Bronchial epithelial cell (primary cell): Measurements from ENCODE around the gene RPL13. TPM values are rescaled to one million over a fixed set of nuclear protein-coding genes. Genes with fewer than 3 reads are reported as not detected.
A peak's percentile ranks its signal among the peaks of the same experiment; 100 is the strongest.

Source experiments
- DNase-seq: peaks from one replicate; pipeline ENCODE4 v3.0.0-alpha.2; 2010; ENCODE audit warnings: low read depth
- FAIRE-seq: peaks from 2 replicates; lab custom pipeline; 2011; peaks lifted over from hg19 to GRCh38; lab: Jason Lieb, UNC
- H3K27me3 ChIP-seq: 2 replicates; pipeline ENCODE4 v1.5.1; 2011; ENCODE audit warnings: low read length; ENCODE audit not compliant: control insufficient read depth, insufficient read depth
- H3K36me3 ChIP-seq: 2 replicates; pipeline ENCODE4 v1.5.1; 2011; ENCODE audit warnings: low read length; ENCODE audit not compliant: control insufficient read depth, insufficient read depth
- H3K4me3 ChIP-seq: 2 replicates; pipeline ENCODE4 v1.5.1; 2011; ENCODE audit warnings: mild to moderate bottlenecking, low read depth, low read length, control low read depth
- total RNA-seq: library from RNA; depleted of rRNA; stranded (reverse); fragments of >200 nt; gene quantifications from 2 replicates; pipeline ENCODE4 v1.2.1, GENCODE V29; 2014
- TF ChIP-seq, protein P1 (sequence below): IDR thresholded peaks from 2 replicates; pipeline ENCODE4 v1.5.1; 2011; ENCODE audit warnings: mild to moderate bottlenecking, moderate library complexity, low read length, control low read depth, inconsistent platforms; ENCODE audit not compliant: insufficient read depth, severe bottlenecking

The RPL13 gene
- total RNA-seq, 1 donor from 2014 or later, result 4,913 TPM

- no peaks in the 10 kb centered on the region for H3K27me3 ChIP-seq
- FAIRE-seq, result peak; percentile 18
- TF ChIP-seq, protein P1, sequence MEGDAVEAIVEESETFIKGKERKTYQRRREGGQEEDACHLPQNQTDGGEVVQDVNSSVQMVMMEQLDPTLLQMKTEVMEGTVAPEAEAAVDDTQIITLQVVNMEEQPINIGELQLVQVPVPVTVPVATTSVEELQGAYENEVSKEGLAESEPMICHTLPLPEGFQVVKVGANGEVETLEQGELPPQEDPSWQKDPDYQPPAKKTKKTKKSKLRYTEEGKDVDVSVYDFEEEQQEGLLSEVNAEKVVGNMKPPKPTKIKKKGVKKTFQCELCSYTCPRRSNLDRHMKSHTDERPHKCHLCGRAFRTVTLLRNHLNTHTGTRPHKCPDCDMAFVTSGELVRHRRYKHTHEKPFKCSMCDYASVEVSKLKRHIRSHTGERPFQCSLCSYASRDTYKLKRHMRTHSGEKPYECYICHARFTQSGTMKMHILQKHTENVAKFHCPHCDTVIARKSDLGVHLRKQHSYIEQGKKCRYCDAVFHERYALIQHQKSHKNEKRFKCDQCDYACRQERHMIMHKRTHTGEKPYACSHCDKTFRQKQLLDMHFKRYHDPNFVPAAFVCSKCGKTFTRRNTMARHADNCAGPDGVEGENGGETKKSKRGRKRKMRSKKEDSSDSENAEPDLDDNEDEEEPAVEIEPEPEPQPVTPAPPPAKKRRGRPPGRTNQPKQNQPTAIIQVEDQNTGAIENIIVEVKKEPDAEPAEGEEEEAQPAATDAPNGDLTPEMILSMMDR, result no peak
- DNase-seq, result no peak
- H3K4me3 ChIP-seq, result no peak overlapping the region
- H3K36me3 ChIP-seq, result peaks cover 33% of the 10 kb centered on the region
Measured at GRCh38 chr16:89538286-89538685, 22.2 kb upstream of the RPL13 start.

DNA sequence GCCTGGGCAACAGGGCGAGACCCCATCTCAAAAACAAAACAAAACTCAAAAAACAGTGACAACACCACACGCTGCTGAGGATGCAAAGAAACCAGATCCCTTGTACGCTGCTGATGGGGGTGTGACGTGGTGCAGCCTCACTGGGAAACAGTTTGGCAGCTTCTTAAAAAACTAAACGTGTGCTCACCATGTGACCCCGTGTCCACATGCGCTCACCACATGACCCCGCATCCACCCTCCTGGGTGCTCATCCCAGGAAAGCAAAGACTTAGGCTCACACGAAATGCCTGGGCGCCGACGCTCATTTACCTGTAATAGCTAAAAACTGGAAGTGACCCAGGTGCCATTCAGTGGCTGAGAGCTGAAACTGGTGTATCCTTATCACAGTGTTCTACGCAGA, 19.9 kb upstream of the RPL13 start:
- FAIRE-seq, result no peak
- no peak for DNase-seq
- no peaks in the 10 kb centered on the region for H3K27me3 ChIP-seq
- H3K4me3 ChIP-seq, result no peak overlapping the region
- peaks cover 25% of the 10 kb centered on the region for H3K36me3 ChIP-seq
- TF ChIP-seq, protein P1, result no peak

DNA sequence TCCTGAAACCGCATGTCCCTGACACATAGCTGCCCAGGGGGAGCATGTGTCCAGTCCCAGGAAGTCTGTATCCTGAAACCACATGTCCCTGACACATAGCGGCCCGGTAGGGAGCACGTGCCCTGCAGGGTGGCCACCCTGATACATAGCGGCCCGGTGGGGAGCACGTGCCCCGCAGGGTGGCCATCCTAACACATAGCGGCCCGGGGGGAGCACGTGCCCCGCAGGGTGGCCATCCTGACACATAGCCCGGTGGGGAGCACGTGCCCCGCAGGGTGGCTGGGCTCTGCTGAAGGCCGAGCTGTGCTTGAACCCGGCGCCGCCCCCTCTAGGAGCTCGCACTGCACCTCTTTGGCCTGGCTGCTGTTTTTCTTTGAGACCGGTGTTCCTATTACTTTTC, 18.7 kb upstream of the RPL13 start:
- DNase-seq (no peak), FAIRE-seq (no peak)
- H3K27me3 ChIP-seq, result no peaks in the 10 kb centered on the region
- TF ChIP-seq, protein P1, result no peak
- H3K4me3 ChIP-seq, result no peak overlapping the region
- peaks cover 23% of the 10 kb centered on the region for H3K36me3 ChIP-seq

- H3K27me3 ChIP-seq, result no peaks in the 10 kb centered on the region
- no peak overlapping the region for H3K4me3 ChIP-seq
- H3K36me3 ChIP-seq, result peaks cover 20% of the 10 kb centered on the region
- DNase-seq (no peak), FAIRE-seq (no peak)
- TF ChIP-seq, protein P1, result no peak
Measured at GRCh38 chr16:89544113-89544512, 16.4 kb upstream of the RPL13 start.

DNA sequence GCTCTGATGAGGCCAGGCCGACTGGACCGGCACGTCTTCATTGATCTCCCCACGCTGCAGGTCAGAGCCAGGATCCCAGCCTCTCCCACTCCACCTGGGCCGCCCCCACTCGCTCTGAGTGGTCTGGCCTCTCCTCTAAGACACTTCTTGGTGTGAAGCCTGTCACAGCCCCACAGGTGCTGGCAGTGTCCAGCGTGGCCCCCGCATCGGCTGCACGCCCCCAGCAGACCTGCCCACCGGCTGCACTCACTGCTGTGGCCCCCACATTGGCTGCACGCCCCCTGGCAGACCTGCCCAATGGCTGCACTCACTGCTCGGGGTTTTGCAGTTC, 15.8 kb upstream of the RPL13 start:
- TF ChIP-seq, protein P1, result no peak
- Histone ChIP-seq H3K4me3 (no peak overlapping the region), H3K27me3 (no peaks in the 10 kb centered on the region), H3K36me3 (peaks cover 22% of the 10 kb centered on the region)
- FAIRE-seq, result no peak
- no peak for DNase-seq

DNA sequence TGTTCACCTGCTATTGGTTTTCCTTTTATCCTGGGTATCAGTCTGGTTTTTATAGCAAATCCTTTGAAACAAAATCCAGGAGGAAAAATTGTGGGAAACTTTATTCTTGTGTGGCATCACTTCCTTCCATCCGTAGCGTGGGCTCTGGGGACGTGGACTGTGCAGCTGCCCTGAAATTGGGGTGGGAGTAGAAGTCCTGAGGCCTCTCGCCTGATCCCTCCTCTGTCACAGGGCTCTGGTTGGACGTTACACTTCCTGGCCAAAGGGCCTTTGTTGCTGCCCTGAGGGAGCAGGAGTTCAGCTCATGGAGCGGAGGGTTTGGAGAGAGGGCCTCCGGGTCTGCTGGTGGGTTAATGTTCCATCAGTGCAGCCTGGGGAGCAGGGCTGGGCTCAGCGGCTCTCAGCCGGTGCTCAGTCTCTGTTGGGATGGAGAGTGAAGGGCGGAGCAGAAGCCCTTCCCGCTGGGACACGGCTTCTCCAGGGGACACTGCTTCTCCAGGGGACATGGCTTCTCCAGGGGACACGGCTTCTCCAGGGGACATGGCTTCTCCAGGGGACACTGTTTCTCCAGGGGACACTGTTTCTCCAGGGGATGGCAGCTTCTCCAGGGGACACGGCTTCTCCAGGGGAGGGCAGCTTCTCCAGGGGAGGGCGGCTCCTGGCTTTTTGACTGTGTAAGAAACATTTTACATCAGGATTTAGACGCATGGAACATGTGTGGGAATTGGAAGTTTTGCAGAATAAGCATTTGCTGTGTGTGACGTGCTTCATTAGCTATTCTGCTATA, 15.2 kb upstream of the RPL13 start:
- Histone ChIP-seq H3K36me3 (peaks cover 23% of the 10 kb centered on the region), H3K27me3 (no peaks in the 10 kb centered on the region), H3K4me3 (no peak overlapping the region)
- FAIRE-seq (no peak), DNase-seq (no peak)
- TF ChIP-seq, protein P1, result no peak
